ENCODE measurements around the gene CAPN5. TPM values are rescaled to one million over a fixed set of nuclear protein-coding genes. Genes with fewer than 3 reads are reported as not detected.

Gene CAPN5
- total RNA-seq, 1 experiment from 2014 or later, result 0.26 TPM

GRCh38 chr11:77052518-77052917 lies 14.3 kb upstream of the CAPN5 start:
- Mint-ChIP-seq H3K4me1 (ENCODE audit: insufficient read depth, unreplicated experiment) (no peaks in the 10 kb centered on the region), H3K36me3 (ENCODE audit: insufficient read depth, unreplicated experiment) (no peaks in the 10 kb centered on the region), H3K27me3 (ENCODE audit: insufficient read depth, unreplicated experiment) (no peaks in the 10 kb centered on the region), H3K4me3 (ENCODE audit: unreplicated experiment) (no peak overlapping the region), H3K9me3 (ENCODE audit: unreplicated experiment) (no peaks in the 10 kb centered on the region), H3K27ac (ENCODE audit: low read depth, unreplicated experiment) (no peak overlapping the region)
- ChIA-PET CTCF (interaction anchor here (1.1 to 5.6 kb wide), 4 partner anchors 13 to 133 kb away, joined by 3 to 32 read pairs (median 4); partner anchors contain the start of gene CAPN5), POLR2A (no interaction called here)
- TF ChIP-seq CTCF (IDR thresholded peaks at IDR 0.05; ENCODE audit: unreplicated experiment), result no peak
- no TSS peak for BruUV-seq (replicated peaks)
- intact Hi-C loops (cut with micrococcal nuclease), result no loop called here
- no peak for DNase-seq (ENCODE audit: unreplicated experiment)

- intact Hi-C loops (cut with micrococcal nuclease), result no loop called here
- CTCF ChIA-PET, result interaction anchor here (1.2 to 5.6 kb wide), 3 partner anchors 12 to 38 kb away, joined by 4 to 32 read pairs (median 4); partner anchors contain the start of gene CAPN5
- Mint-ChIP-seq H3K27me3 (ENCODE audit: insufficient read depth, unreplicated experiment) (peaks cover under 1% of the 10 kb centered on the region), H3K36me3 (ENCODE audit: insufficient read depth, unreplicated experiment) (no peaks in the 10 kb centered on the region), H3K4me1 (ENCODE audit: insufficient read depth, unreplicated experiment) (no peaks in the 10 kb centered on the region), H3K4me3 (ENCODE audit: unreplicated experiment) (no peak overlapping the region), H3K27ac (ENCODE audit: low read depth, unreplicated experiment) (no peak overlapping the region), H3K9me3 (ENCODE audit: unreplicated experiment) (no peaks in the 10 kb centered on the region)
- POLR2A ChIA-PET, result no interaction called here
- no peak for DNase-seq (ENCODE audit: unreplicated experiment)
- TF ChIP-seq CTCF (IDR thresholded peaks at IDR 0.05; ENCODE audit: unreplicated experiment), result no peak
- no TSS peak for BruUV-seq (replicated peaks)
These were observed 13.4 kb upstream of the CAPN5 start for GRCh38 chr11:77053217-77054015.

- no peak for DNase-seq (ENCODE audit: unreplicated experiment)
- ChIA-PET POLR2A (no interaction called here), CTCF (interaction anchor here (1.2 to 5.6 kb wide), 2 partner anchors 11 to 37 kb away, joined by 4 to 32 read pairs; no protein-coding TSS in a partner anchor)
- intact Hi-C loops (cut with micrococcal nuclease), result no loop called here
- no peaks in the 10 kb centered on the region for H3K9me3 Mint-ChIP-seq (ENCODE audit: unreplicated experiment)
- H3K4me1 Mint-ChIP-seq (ENCODE audit: insufficient read depth, unreplicated experiment), result no peaks in the 10 kb centered on the region
- BruUV-seq (replicated peaks), result no TSS peak
- H3K27me3 Mint-ChIP-seq (ENCODE audit: insufficient read depth, unreplicated experiment), result peaks cover 7% of the 10 kb centered on the region
- no peak overlapping the region for H3K4me3 Mint-ChIP-seq (ENCODE audit: unreplicated experiment)
- no peaks in the 10 kb centered on the region for H3K36me3 Mint-ChIP-seq (ENCODE audit: insufficient read depth, unreplicated experiment)
- H3K27ac Mint-ChIP-seq (ENCODE audit: low read depth, unreplicated experiment), result no peak overlapping the region
- no peak for TF ChIP-seq CTCF (IDR thresholded peaks at IDR 0.05; ENCODE audit: unreplicated experiment)
These were observed 12.7 kb upstream of the CAPN5 start for GRCh38 chr11:77054084-77054483.

- H3K4me1 Mint-ChIP-seq (ENCODE audit: insufficient read depth, unreplicated experiment), result no peaks in the 10 kb centered on the region
- BruUV-seq (replicated peaks), result no TSS peak
- H3K4me3 Mint-ChIP-seq (ENCODE audit: unreplicated experiment), result no peak overlapping the region
- H3K36me3 Mint-ChIP-seq (ENCODE audit: insufficient read depth, unreplicated experiment), result no peaks in the 10 kb centered on the region
- ChIA-PET POLR2A (no interaction called here), CTCF (interaction anchor here (5.6 kb wide), 1 partner anchor 36 kb away, joined by 32 read pairs; no protein-coding TSS in a partner anchor)
- no peak for TF ChIP-seq CTCF (IDR thresholded peaks at IDR 0.05; ENCODE audit: unreplicated experiment)
- peaks cover 13% of the 10 kb centered on the region for H3K27me3 Mint-ChIP-seq (ENCODE audit: insufficient read depth, unreplicated experiment)
- DNase-seq (ENCODE audit: unreplicated experiment), result no peak
- no peaks in the 10 kb centered on the region for H3K9me3 Mint-ChIP-seq (ENCODE audit: unreplicated experiment)
- intact Hi-C loops (cut with micrococcal nuclease), result no loop called here
- H3K27ac Mint-ChIP-seq (ENCODE audit: low read depth, unreplicated experiment), result no peak overlapping the region
These were observed 11.6 kb upstream of the CAPN5 start for GRCh38 chr11:77055101-77055561.
